HepG2 (cell line): ENCODE data around the gene NOC2L. TPM values are rescaled to one million over a fixed set of nuclear protein-coding genes. Genes with fewer than 3 reads are reported as not detected.
"Not testable (repeated sequence)": the region's sequence is repeated elsewhere in the genome, so short reads cannot be mapped to it uniquely, and the experiment has no call there.

ENCODE experiments used
- ATAC-seq: fragments of 200-7000 bp; cut with Tn5 transposase; 3 replicates; pipeline ENCODE4 v1.9.1; 2020; ENCODE audit warnings: mild to moderate bottlenecking, moderate library complexity
- BruUV-seq: library from RNA; stranded (reverse); fragments of 400-500 nt; replicated peaks from 2 replicates; lab custom pipeline; 2021; lab: Mats Ljungman, UMichigan
- CTCF ChIA-PET: fragments of 300-600 bp; formaldehyde crosslinking; extraction: SDS; loops from one replicate; lab custom pipeline; 2021; ENCODE audit warnings: low total read pairs, inconsistent platforms, low intra/inter-chr PET ratio; lab: Yijun Ruan, JAX
- POLR2A ChIA-PET: fragments of 350-600 bp; sonication (Branson Sonifier 250); formaldehyde crosslinking; loops from one replicate; lab custom pipeline; 2020; ENCODE audit warnings: antibody characterized with exemption, inconsistent platforms; lab: Yijun Ruan, JAX
- DNase-seq: peaks from one replicate; pipeline ENCODE4 v3.0.0-alpha.2; 2015; ENCODE audit warnings: low spot score
- FAIRE-seq: peaks from 3 replicates; lab custom pipeline; 2011; peaks lifted over from hg19 to GRCh38; lab: Jason Lieb, UNC
- H2AFZ ChIP-seq: one replicate; pipeline ENCODE4 v1.6.1; 2011; ENCODE audit warnings: low read length, inconsistent platforms
- H3K27ac ChIP-seq: fragments of 300-600 bp; 3 replicates; pipeline ENCODE4 v1.8.0; 2011; ENCODE audit warnings: mixed run types, mild to moderate bottlenecking, mixed read lengths, low read length, inconsistent platforms; ENCODE audit not compliant: insufficient read depth; ENCODE audit errors: extremely low read length
- H3K27me3 ChIP-seq, 2 experiments: fragments of 200-600 bp in 1 of 2; 2 replicates in 1 of 2; 3 replicates in 1 of 2; pipeline versions ENCODE4 v1.6.0 to v1.8.0; 2011; ENCODE audit warnings: low read length in 2 of 2, mild to moderate bottlenecking in 2 of 2, moderate library complexity in 2 of 2, inconsistent platforms in 1 of 2; ENCODE audit not compliant: insufficient read depth in 2 of 2, control insufficient read depth in 1 of 2
- H3K36me3 ChIP-seq, 2 experiments: fragments of 200-600 bp in 1 of 2; replicated peaks in 1 of 2; 2 replicates in 1 of 2; 3 replicates in 1 of 2; pipeline versions ENCODE4 v1.5.1 to v1.8.0; 2011; ENCODE audit warnings: low read length in 2 of 2, inconsistent platforms in 1 of 2; ENCODE audit not compliant: insufficient read depth in 2 of 2, control insufficient read depth in 1 of 2
- H3K4me1 ChIP-seq: 2 replicates; pipeline ENCODE4 v1.5.1; 2012; ENCODE audit warnings: low read length, inconsistent platforms; ENCODE audit not compliant: insufficient read depth
- H3K4me2 ChIP-seq: 2 replicates; pipeline ENCODE4 v1.6.0; 2011; ENCODE audit warnings: low read depth, low read length, inconsistent platforms
- H3K4me3 ChIP-seq, 3 experiments: fragments of 200-600 bp in 1 of 3; sonication (generic), shearing (Covaris generic) in 1 of 3; replicated peaks in 1 of 3; 2 replicates each; pipeline ENCODE4 v1.5.1; 2011 to 2016; ENCODE audit warnings: low read length in 3 of 3, inconsistent platforms in 2 of 3, low read depth in 2 of 3, mild to moderate bottlenecking in 2 of 3, control low read depth in 1 of 3, mixed read lengths in 1 of 3; ENCODE audit not compliant: insufficient read depth in 1 of 3
- H3K79me2 ChIP-seq: one replicate; pipeline ENCODE4 v1.6.1; 2011; ENCODE audit warnings: low read length, inconsistent platforms; ENCODE audit not compliant: insufficient read depth
- H3K9ac ChIP-seq: 2 replicates; pipeline ENCODE4 v1.6.0; 2011; ENCODE audit warnings: mild to moderate bottlenecking, low read depth, low read length, inconsistent platforms; ENCODE audit not compliant: insufficient read depth
- H3K9me3 ChIP-seq: 2 replicates; pipeline ENCODE4 v1.5.1; 2012; ENCODE audit warnings: mild to moderate bottlenecking, low read length
- H4K20me1 ChIP-seq: 2 replicates; pipeline ENCODE4 v1.6.0; 2011; ENCODE audit warnings: inconsistent platforms, mild to moderate bottlenecking, low read length, moderate library complexity; ENCODE audit not compliant: insufficient read depth
- EED ChIP-seq: sonication (generic); formaldehyde crosslinking; IDR thresholded peaks from 2 replicates; pipeline ENCODE4 v1.5.0; 2020; ENCODE audit warnings: mild to moderate bottlenecking, missing genetic modification reagents
- ZC3H13 ChIP-seq: sonication (generic); formaldehyde crosslinking; IDR thresholded peaks from 2 replicates; pipeline ENCODE4 v1.8.1; 2023; ENCODE audit warnings: mild to moderate bottlenecking, missing genetic modification reagents, moderate library complexity
- ZNF775 ChIP-seq: sonication (generic); formaldehyde crosslinking; IDR thresholded peaks from 2 replicates; pipeline ENCODE4 v1.4.0; 2020; ENCODE audit warnings: missing genetic modification reagents, mild to moderate bottlenecking, moderate library complexity, borderline replicate concordance
- WGBS: methylation state at CpG from one replicate; pipeline ENCODE4 v1.1.6; 2017; ENCODE audit warnings: low lambda C conversion rate; 5-methylcytosine and 5-hydroxymethylcytosine counted together
- in situ Hi-C: cut with HindIII; loops from 2 replicates; pipeline ENCODE4 v1.10.0; 2017; ENCODE audit warnings: low pct_unique_long_range_greater_than_20kb; ENCODE audit not compliant: extremely low pct_ligation_motif_present
- intact Hi-C: fragments of 100-400 bp; cut with micrococcal nuclease; formaldehyde crosslinking; loops from one replicate; pipeline ENCODE4 v1.10.0; 2022; ENCODE audit not compliant: unreplicated experiment
- polyA plus RNA-seq, 8 experiments: library from polyadenylated mRNA; depleted of rRNA in 3 of 8; stranded (reverse) in 7 of 8; unstranded in 1 of 8; fragments of >200 nt; fragmentation: Illumina TruSeq in 4 of 8; extraction: Trizol in 4 of 8; gene quantifications; 2 replicates each; pipeline versions ENCODE4 v1.2.1 to v1.2.3, GENCODE V29; 2011 to 2016; ENCODE audit warnings: low read depth in 4 of 8, missing spikeins in 1 of 8, mixed read lengths in 1 of 8; ENCODE audit not compliant: insufficient read depth in 1 of 8
- total RNA-seq, 5 experiments: library from RNA; depleted of rRNA; stranded (reverse); fragments of >200 nt; fragmentation: Illumina TruSeq; extraction: Trizol; gene quantifications; 2 replicates each; pipeline ENCODE4 v1.2.3, GENCODE V29; 2016; ENCODE audit warnings: low read depth in 1 of 5

Gene NOC2L
- total and polyA plus RNA-seq, 2 of the 13 experiments (the other 11 are each of a cell fraction or from before 2014, with no cell fraction given) = 32.0 to 103 TPM

- Histone ChIP-seq H3K27me3 (peaks cover 18 to 45% of the 10 kb centered on the region in 2 experiments), H3K36me3 (no peaks in the 10 kb centered on the region), H3K9ac (no peak overlapping the region), H3K79me2 (no peaks in the 10 kb centered on the region), H2AFZ (no peak overlapping the region), H3K27ac (no peak overlapping the region), H3K9me3 (no peaks in the 10 kb centered on the region), H3K4me1 (peaks cover 47% of the 10 kb centered on the region), H3K4me3 (no peak overlapping the region; a peak in 1 of 6 replicates), H4K20me1 (no peaks in the 10 kb centered on the region), H3K4me2 (peak overlapping the region; percentile 12; the same call in 1 of the 2 replicates)
- no peak for ATAC-seq
- CTCF ChIA-PET = no interaction called here
- POLR2A ChIA-PET = no interaction called here
- FAIRE-seq = no peak
- WGBS = 57% methylated on average over 14 of the region's 44 CpGs
- no peak for DNase-seq
- BruUV-seq = no TSS peak
- no peak for TF ChIP-seq ZNF775 (CRISPR knock-in tag)
- TF ChIP-seq ZC3H13 (CRISPR knock-in tag) = 0 out of 2 replicates have a peak, but pooled peaks have one; percentile 24
- 0 out of 2 replicates have a peak, but pooled peaks have one; percentile 30 for TF ChIP-seq EED (CRISPR knock-in tag)
- intact Hi-C loops (no loop called here), in situ Hi-C loops (no loop called here)
These were observed 19.2 kb upstream of the NOC2L start for GRCh38 chr1:978069-978834.

- H3K4me2 ChIP-seq, in situ Hi-C loops, FAIRE-seq: not testable (repeated sequence)
These were observed 17.7 kb upstream of the NOC2L start for GRCh38 chr1:976791-977190.

More at GRCh38 chr1:976791-977190, 17.7 kb upstream of the NOC2L start:
- ChIA-PET CTCF (interaction anchor here (1.4 kb wide), 1 partner anchor 72 kb away, joined by 5 read pairs; no protein-coding TSS in a partner anchor), POLR2A (interaction anchor here (1.1 to 1.5 kb wide), 2 partner anchors 10 to 30 kb away, joined by 3 to 11 read pairs; partner anchors contain the start of gene PLEKHN1)
- H4K20me1 ChIP-seq, H3K27ac ChIP-seq, H3K9me3 ChIP-seq, H2AFZ ChIP-seq, intact Hi-C loops, BruUV-seq, H3K9ac ChIP-seq, H3K79me2 ChIP-seq, H3K36me3 ChIP-seq, H3K4me3 ChIP-seq, DNase-seq, ATAC-seq: not testable (repeated sequence)
- Histone ChIP-seq H3K27me3 (peaks cover 12 to 30% of the 10 kb centered on the region in 2 experiments), H3K4me1 (peaks cover 33% of the 10 kb centered on the region)
- 64% methylated on average over 19 of the region's 39 CpGs for WGBS
